ENCODE data around the gene MISP. TPM values are rescaled to one million over a fixed set of nuclear protein-coding genes. Genes with fewer than 3 reads are reported as not detected.

The MISP gene
- total and polyA plus RNA-seq, 9 of the 15 experiments (the other 6 are each of a cell fraction or from before 2014, with no cell fraction given) = 0.04 to 0.29 (median 0.05) TPM; not detected in 5

DNA sequence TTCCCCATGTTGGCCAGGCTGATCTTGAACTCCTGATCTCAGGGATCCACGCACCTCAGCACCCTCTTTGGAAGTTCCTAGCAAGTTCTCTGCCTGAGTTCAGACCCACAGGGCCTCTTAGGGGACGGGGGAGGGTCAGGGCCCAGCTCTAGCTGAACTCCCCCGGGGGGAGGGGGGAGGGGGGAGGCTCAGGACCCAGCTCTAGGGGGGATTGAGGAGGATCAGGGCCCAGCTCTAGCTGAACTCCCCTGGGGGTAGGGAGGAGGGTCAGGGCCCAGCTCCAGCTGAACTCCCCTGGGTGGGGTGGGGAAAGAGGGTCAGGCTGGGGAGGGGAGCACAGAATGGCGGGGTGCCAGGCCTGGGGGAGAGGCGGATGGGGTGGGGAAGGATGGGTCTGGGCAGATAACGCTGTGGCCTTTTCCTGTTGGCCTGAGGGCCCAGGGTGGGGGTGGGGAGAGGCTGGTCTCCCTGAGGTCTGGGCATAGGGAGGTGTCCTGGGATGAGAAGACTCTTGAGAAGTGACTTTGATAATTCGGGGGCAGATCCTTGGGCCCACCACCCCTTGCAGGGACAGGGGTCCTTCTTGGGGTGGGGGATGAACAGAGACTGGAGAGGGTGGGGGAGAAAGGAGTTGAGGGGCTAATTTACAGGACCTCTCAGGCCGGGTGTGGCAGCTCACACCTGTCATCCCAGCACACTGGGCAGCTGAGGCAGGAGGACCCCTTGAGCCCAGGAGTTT is 40.8 kb downstream of the MISP start (continued):
- TF ChIP-seq ELF1 (tag; IDR thresholded peaks at IDR 0.05) (peak; percentile 44; the same call in 1 of the 2 replicates), PTBP1 (IDR thresholded peaks at IDR 0.05; ENCODE audit: low read depth, low read length) (no peak), ZFP30 (CRISPR knock-in tag; IDR thresholded peaks at IDR 0.05; ENCODE audit: borderline replicate concordance) (no peak), SMARCA5 (IDR thresholded peaks at IDR 0.05) (no peak), YBX1 (IDR thresholded peaks at IDR 0.05) (no peak), ZNF12 (CRISPR knock-in tag; IDR thresholded peaks at IDR 0.05) (no peak), CBX3 (IDR thresholded peaks at IDR 0.05; ENCODE audit: borderline replicate concordance in 1 of 2, low read length in 2 of 2) (peak in 1 of 2 experiments; percentile 43; a peak in 1 of 3 replicates), ADNP (tag; IDR thresholded peaks at IDR 0.05) (no peak)
- TF ChIP-seq, protein P1, sequence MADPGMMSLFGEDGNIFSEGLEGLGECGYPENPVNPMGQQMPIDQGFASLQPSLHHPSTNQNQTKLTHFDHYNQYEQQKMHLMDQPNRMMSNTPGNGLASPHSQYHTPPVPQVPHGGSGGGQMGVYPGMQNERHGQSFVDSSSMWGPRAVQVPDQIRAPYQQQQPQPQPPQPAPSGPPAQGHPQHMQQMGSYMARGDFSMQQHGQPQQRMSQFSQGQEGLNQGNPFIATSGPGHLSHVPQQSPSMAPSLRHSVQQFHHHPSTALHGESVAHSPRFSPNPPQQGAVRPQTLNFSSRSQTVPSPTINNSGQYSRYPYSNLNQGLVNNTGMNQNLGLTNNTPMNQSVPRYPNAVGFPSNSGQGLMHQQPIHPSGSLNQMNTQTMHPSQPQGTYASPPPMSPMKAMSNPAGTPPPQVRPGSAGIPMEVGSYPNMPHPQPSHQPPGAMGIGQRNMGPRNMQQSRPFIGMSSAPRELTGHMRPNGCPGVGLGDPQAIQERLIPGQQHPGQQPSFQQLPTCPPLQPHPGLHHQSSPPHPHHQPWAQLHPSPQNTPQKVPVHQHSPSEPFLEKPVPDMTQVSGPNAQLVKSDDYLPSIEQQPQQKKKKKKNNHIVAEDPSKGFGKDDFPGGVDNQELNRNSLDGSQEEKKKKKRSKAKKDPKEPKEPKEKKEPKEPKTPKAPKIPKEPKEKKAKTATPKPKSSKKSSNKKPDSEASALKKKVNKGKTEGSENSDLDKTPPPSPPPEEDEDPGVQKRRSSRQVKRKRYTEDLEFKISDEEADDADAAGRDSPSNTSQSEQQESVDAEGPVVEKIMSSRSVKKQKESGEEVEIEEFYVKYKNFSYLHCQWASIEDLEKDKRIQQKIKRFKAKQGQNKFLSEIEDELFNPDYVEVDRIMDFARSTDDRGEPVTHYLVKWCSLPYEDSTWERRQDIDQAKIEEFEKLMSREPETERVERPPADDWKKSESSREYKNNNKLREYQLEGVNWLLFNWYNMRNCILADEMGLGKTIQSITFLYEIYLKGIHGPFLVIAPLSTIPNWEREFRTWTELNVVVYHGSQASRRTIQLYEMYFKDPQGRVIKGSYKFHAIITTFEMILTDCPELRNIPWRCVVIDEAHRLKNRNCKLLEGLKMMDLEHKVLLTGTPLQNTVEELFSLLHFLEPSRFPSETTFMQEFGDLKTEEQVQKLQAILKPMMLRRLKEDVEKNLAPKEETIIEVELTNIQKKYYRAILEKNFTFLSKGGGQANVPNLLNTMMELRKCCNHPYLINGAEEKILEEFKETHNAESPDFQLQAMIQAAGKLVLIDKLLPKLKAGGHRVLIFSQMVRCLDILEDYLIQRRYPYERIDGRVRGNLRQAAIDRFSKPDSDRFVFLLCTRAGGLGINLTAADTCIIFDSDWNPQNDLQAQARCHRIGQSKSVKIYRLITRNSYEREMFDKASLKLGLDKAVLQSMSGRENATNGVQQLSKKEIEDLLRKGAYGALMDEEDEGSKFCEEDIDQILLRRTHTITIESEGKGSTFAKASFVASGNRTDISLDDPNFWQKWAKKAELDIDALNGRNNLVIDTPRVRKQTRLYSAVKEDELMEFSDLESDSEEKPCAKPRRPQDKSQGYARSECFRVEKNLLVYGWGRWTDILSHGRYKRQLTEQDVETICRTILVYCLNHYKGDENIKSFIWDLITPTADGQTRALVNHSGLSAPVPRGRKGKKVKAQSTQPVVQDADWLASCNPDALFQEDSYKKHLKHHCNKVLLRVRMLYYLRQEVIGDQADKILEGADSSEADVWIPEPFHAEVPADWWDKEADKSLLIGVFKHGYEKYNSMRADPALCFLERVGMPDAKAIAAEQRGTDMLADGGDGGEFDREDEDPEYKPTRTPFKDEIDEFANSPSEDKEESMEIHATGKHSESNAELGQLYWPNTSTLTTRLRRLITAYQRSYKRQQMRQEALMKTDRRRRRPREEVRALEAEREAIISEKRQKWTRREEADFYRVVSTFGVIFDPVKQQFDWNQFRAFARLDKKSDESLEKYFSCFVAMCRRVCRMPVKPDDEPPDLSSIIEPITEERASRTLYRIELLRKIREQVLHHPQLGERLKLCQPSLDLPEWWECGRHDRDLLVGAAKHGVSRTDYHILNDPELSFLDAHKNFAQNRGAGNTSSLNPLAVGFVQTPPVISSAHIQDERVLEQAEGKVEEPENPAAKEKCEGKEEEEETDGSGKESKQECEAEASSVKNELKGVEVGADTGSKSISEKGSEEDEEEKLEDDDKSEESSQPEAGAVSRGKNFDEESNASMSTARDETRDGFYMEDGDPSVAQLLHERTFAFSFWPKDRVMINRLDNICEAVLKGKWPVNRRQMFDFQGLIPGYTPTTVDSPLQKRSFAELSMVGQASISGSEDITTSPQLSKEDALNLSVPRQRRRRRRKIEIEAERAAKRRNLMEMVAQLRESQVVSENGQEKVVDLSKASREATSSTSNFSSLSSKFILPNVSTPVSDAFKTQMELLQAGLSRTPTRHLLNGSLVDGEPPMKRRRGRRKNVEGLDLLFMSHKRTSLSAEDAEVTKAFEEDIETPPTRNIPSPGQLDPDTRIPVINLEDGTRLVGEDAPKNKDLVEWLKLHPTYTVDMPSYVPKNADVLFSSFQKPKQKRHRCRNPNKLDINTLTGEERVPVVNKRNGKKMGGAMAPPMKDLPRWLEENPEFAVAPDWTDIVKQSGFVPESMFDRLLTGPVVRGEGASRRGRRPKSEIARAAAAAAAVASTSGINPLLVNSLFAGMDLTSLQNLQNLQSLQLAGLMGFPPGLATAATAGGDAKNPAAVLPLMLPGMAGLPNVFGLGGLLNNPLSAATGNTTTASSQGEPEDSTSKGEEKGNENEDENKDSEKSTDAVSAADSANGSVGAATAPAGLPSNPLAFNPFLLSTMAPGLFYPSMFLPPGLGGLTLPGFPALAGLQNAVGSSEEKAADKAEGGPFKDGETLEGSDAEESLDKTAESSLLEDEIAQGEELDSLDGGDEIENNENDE (IDR thresholded peaks at IDR 0.05; ENCODE audit: low read depth, low read length) = no peak
- TF ChIP-seq, protein P2, sequence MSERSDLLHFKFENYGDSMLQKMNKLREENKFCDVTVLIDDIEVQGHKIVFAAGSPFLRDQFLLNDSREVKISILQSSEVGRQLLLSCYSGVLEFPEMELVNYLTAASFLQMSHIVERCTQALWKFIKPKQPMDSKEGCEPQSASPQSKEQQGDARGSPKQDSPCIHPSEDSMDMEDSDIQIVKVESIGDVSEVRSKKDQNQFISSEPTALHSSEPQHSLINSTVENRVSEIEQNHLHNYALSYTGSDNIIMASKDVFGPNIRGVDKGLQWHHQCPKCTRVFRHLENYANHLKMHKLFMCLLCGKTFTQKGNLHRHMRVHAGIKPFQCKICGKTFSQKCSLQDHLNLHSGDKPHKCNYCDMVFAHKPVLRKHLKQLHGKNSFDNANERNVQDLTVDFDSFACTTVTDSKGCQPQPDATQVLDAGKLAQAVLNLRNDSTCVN (CRISPR knock-in tag; IDR thresholded peaks at IDR 0.05) = no peak
- TF ChIP-seq, protein P3, sequence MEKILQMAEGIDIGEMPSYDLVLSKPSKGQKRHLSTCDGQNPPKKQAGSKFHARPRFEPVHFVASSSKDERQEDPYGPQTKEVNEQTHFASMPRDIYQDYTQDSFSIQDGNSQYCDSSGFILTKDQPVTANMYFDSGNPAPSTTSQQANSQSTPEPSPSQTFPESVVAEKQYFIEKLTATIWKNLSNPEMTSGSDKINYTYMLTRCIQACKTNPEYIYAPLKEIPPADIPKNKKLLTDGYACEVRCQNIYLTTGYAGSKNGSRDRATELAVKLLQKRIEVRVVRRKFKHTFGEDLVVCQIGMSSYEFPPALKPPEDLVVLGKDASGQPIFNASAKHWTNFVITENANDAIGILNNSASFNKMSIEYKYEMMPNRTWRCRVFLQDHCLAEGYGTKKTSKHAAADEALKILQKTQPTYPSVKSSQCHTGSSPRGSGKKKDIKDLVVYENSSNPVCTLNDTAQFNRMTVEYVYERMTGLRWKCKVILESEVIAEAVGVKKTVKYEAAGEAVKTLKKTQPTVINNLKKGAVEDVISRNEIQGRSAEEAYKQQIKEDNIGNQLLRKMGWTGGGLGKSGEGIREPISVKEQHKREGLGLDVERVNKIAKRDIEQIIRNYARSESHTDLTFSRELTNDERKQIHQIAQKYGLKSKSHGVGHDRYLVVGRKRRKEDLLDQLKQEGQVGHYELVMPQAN (IDR thresholded peaks at IDR 0.05; ENCODE audit: borderline replicate concordance) = no peak
- TF ChIP-seq, protein P4, sequence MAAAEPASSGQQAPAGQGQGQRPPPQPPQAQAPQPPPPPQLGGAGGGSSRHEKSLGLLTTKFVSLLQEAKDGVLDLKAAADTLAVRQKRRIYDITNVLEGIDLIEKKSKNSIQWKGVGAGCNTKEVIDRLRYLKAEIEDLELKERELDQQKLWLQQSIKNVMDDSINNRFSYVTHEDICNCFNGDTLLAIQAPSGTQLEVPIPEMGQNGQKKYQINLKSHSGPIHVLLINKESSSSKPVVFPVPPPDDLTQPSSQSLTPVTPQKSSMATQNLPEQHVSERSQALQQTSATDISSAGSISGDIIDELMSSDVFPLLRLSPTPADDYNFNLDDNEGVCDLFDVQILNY (CRISPR knock-in tag; IDR thresholded peaks at IDR 0.05) = no peak
